Testis (tissue), 3 donors: Measurements from ENCODE around the gene SIRT4. TPM values are rescaled to one million over a fixed set of nuclear protein-coding genes. Genes with fewer than 3 reads are reported as not detected.
A peak's percentile ranks its signal among the peaks of the same experiment; 100 is the strongest.

Experiments used
- DNase-seq: peaks from one replicate; pipeline ENCODE4 v3.0.0-alpha.2; 2019
- H3K27ac ChIP-seq, 2 donors: fragments of 200-600 bp; sonication (generic); one replicate each; pipeline ENCODE4 v1.5.1; 2019
- H3K27me3 ChIP-seq: fragments of 200-600 bp; sonication (generic); one replicate; pipeline ENCODE4 v1.5.1; 2019
- H3K36me3 ChIP-seq: fragments of 200-600 bp; sonication (generic); one replicate; pipeline ENCODE4 v1.5.1; 2017; ENCODE audit warnings: low read depth; ENCODE audit errors: missing control alignments
- H3K4me1 ChIP-seq: fragments of 200-600 bp; sonication (generic); one replicate; pipeline ENCODE4 v1.5.1; 2019
- H3K4me3 ChIP-seq, 2 donors: fragments of 200-600 bp; sonication (generic); one replicate each; pipeline ENCODE4 v1.5.1; 2017 to 2019
- H3K9me3 ChIP-seq: fragments of 200-600 bp; sonication (generic); one replicate; pipeline ENCODE4 v1.5.1; 2017
- CTCF ChIP-seq, 3 experiments: fragments of 450-650 bp in 2 of 3; fragments of 200-600 bp in 1 of 3; sonication (generic) in 1 of 3; IDR thresholded peaks; one replicate each; pipeline ENCODE4 v1.5.1; 2016 to 2019; ENCODE audit warnings: antibody characterized with exemption in 3 of 3, mild to moderate bottlenecking in 2 of 3, moderate library complexity in 1 of 3
- POLR2A ChIP-seq: fragments of 450-650 bp; IDR thresholded peaks from one replicate; pipeline ENCODE4 v1.6.1; 2017; ENCODE audit warnings: antibody characterized with exemption, mild to moderate bottlenecking, moderate library complexity
- WGBS, 2 donors: methylation state at CpG; one replicate each; pipeline ENCODE4 v1.1.5; 2018; 5-methylcytosine and 5-hydroxymethylcytosine counted together
- intact Hi-C: fragments of 100-400 bp; cut with DNase I; formaldehyde crosslinking; loops from one replicate; pipeline ENCODE4 v1.15.1; 2023; ENCODE audit warnings: low total_unique reads
- polyA plus RNA-seq: library from polyadenylated mRNA; stranded (reverse); fragments of 350-450 nt; fragmentation: Illumina TruSeq; extraction: RNeasy Lipid Tissue Mini Kit (QIAGEN cat#74804); gene quantifications from one replicate; pipeline ENCODE4 v1.2.3, GENCODE V29; 2014; ENCODE audit warnings: low read depth, low replicate concordance; ENCODE audit not compliant: insufficient read depth
- total RNA-seq, 2 donors: library from RNA; depleted of rRNA; stranded (reverse); fragments of >200 nt; gene quantifications; one replicate each; pipeline ENCODE4 v1.2.3, GENCODE V29; 2016

The SIRT4 gene
- total and polyA plus RNA-seq, 3 donors from 2014 or later = 3.3 to 10.0 (median 5.0) TPM

GRCh38 chr12:120265473-120266179, 36.5 kb upstream of the SIRT4 start, which contains the start of gene PXN:
Gene PXN, minus strand, starts transcription at chr12:120265730. Its CDS starts 101 bp downstream, at chr12:120265629.
- Histone ChIP-seq H3K27ac (peak within 1 kb of the TSS; percentile 94 to 95), H3K4me1 (peaks cover 39% of the 10 kb centered on the region), H3K4me3 (peak within 1 kb of the TSS; percentile 94 to 95), H3K9me3 (no peaks in the 10 kb centered on the region), H3K27me3 (no peaks in the 10 kb centered on the region), H3K36me3 (no peaks in the 10 kb centered on the region)
- peak; percentile 85 to 92 (median 90) for TF ChIP-seq CTCF (IDR thresholded peaks at IDR 0.05)
- no peak for TF ChIP-seq POLR2A
- peak; percentile 91 for DNase-seq
- intact Hi-C loops = no loop called here
- 1 to 3% methylated on average over 21 to 58 of the region's 81 CpGs for WGBS, 2 donors

- Histone ChIP-seq H3K36me3 (no peaks in the 10 kb centered on the region), H3K27ac (no peak overlapping the region), H3K9me3 (no peaks in the 10 kb centered on the region), H3K4me3 (no peak overlapping the region), H3K4me1 (peaks cover 39% of the 10 kb centered on the region), H3K27me3 (no peaks in the 10 kb centered on the region)
- DNase-seq = no peak
- WGBS, 2 donors = 40 to 42% methylated on average over 8 of the region's 8 CpGs
- no peak for TF ChIP-seq CTCF (IDR thresholded peaks at IDR 0.05)
- no peak for TF ChIP-seq POLR2A
- intact Hi-C loops = no loop called here
Measured at GRCh38 chr12:120266180-120266870, 35.8 kb upstream of the SIRT4 start.

GRCh38 chr12:120267736-120268135, 34.4 kb upstream of the SIRT4 start:
- H3K27me3 ChIP-seq = no peaks in the 10 kb centered on the region
- peaks cover 26% of the 10 kb centered on the region for H3K4me1 ChIP-seq
- intact Hi-C loops = no loop called here
- no peak for DNase-seq
- 60 to 61% methylated on average over 4 of the region's 4 CpGs for WGBS, 2 donors
- TF ChIP-seq CTCF (IDR thresholded peaks at IDR 0.05) = no peak
- TF ChIP-seq POLR2A = no peak
- H3K27ac ChIP-seq = no peak overlapping the region
- H3K4me3 ChIP-seq = no peak overlapping the region
- no peaks in the 10 kb centered on the region for H3K9me3 ChIP-seq
- no peaks in the 10 kb centered on the region for H3K36me3 ChIP-seq

- Histone ChIP-seq H3K36me3 (no peaks in the 10 kb centered on the region), H3K27ac (no peak overlapping the region), H3K9me3 (no peaks in the 10 kb centered on the region), H3K27me3 (no peaks in the 10 kb centered on the region), H3K4me1 (no peaks in the 10 kb centered on the region), H3K4me3 (no peak overlapping the region)
- intact Hi-C loops = no loop called here
- WGBS, 2 donors = 91 to 95% methylated on average over 6 of the region's 6 CpGs
- no peak for DNase-seq
- TF ChIP-seq CTCF (IDR thresholded peaks at IDR 0.05) (no peak), POLR2A (no peak)
Measured at GRCh38 chr12:120276734-120277133, 25.4 kb upstream of the SIRT4 start.
